HG03439 (cell line): ENCODE results near the gene DNAJC13.

Experiments
- ATAC-seq: cut with Tn5 transposase; IDR thresholded peaks from one replicate; pipeline ENCODE4 v1.9.1; 2021; ENCODE audit warnings: mild to moderate bottlenecking, moderate library complexity; ENCODE audit not compliant: unreplicated experiment

DNAJC13 gene

DNA sequence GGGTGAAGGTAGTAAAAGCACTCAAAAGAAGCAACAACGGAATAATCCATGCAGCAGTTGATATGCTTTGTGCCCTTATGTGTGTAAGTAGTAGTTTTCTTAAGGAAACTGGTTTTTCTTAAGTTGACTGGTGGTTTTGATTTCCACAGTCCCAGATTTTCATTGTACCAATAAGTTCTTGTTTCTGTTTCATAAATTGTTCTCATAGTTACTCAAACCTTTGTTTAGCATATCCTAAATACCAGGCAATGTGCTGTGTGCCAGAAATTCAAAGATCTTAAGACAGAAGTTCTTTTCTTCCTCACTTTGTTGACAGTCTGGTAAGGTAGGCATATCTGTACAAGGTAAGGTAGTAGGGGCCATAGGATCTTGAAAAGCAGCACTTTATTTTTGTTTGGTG is 40.0 kb downstream of the DNAJC13 start:
- no peak for ATAC-seq

DNA sequence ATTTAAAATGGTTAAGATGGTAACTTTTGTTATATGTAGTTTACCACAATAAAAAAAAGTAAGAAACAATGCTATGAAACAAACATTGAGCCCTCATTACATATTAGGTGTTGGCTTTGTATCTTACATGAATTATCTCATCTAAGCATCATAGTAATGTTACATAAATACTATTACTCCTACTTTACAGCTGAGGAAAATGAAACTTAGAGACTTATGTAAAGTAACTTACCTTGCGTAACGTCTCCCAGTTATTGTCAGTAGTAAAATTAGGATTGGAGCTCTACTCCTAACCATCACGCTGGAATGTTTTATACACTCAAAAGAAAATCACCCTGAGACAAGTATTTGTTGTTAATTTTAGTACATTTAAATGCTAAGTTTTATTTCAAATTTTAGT is 42.2 kb downstream of the DNAJC13 start:
- no peak for ATAC-seq

DNA sequence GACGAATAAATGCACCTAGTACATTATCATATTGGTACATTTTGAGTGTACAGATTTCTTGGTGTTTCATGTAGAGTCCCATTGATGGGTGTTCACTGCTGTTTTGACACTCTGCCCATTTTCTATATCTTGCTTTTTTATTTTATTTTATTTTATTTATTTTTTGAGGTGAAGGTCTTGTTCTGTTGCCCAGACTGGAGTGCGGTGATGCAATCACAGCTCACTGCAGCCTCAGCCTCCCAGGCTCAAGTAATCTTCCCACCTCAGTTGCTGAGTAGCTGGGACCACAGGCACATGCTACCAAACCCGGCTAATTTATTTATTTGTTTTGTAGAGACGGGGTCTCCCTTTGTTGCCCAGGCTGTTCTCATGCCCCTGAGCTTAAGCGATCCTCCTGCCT is 44.2 kb downstream of the DNAJC13 start:
- no peak for ATAC-seq

DNA sequence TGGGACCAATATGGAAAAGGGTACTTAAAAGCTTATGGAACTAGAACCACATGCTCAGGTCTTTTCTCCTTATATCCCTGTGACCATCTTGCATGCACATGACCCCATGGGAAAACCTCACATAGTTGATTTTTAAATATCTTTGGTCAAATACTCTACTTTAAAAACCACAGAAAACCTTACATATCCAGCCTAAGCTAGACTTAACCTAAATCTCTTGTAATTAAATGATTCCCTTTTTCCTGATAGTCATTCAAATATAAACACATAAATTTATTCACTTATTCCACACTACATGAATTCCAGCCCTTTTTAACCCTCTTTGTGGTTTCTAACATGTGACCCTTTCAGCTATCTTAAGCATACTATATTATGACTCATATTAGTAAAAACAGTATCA is 46.8 kb downstream of the DNAJC13 start:
- ATAC-seq: no peak

DNA sequence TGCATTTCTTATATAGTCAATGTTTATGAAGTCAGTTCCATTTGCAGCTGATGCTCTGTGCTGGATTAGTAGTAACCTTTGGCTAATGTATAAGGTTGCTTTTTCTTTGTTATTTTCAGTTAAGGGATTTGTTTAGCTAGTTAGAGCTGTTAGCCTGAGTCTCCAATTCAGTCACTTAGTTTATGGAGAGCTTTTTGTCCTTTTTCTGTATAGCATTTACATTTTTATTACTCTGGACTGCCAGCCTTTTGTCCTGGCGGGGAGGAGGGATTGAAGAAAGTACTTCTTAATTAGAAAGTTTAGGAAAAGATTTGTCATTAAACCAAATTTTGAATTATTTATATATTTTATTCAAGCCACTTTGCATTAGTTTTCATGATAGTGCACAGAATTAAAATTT is 52.0 kb downstream of the DNAJC13 start:
- no peak for ATAC-seq

DNA sequence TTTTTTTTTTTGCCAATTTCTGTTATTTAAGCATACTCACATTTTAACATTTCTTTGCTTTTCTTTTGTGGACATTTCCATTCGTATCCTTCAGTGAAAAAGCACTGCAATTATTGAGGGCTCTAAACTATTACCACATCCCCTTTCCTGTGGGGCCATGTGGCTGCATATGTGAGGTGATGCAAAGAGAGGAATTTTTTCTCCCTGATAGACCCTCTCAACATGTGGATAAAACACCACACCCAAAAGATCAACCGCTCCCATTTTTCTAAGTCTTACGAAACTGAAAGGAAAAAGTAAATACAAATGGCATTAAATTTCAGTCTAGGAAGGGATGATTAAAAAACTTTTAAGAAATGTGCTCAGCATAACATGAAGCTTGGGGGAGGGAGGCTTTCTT is 68.8 kb downstream of the DNAJC13 start:
- no peak for ATAC-seq

DNA sequence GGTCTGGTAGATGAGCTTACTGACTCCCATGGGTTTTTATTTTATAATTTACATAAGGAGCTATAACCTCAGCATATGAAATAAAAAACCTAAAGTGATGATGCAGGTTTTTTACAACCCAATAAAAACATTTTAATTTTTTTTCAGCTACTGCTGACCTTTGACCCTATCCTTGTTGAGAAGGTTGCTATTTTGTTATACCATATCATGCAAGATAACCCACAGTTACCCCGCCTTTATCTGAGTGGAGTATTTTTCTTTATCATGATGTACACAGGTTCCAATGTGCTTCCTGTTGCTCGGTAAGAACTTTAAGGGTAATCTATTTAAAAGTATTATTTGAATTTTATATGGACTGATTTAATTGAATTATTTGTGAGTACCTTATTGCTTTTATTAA is 70.8 kb downstream of the DNAJC13 start:
- ATAC-seq: no peak

DNA sequence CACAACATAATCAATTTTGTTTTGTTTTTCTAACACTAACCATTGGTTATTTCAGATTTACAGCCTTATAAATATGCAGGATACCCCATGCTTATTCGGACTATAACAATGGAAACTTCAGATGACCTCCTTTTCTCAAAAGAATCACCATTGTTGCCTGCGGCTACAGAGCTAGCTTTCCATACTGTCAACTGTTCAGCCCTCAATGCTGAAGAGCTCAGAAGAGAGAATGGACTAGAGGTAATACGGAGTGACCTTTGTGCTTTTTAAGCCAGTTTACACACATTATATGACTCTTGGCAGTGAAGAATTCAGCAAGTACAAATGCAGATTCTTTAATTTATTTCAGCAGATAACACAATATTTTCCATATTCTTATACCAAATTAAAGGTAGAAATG is 81.8 kb downstream of the DNAJC13 start:
- no peak for ATAC-seq

DNA sequence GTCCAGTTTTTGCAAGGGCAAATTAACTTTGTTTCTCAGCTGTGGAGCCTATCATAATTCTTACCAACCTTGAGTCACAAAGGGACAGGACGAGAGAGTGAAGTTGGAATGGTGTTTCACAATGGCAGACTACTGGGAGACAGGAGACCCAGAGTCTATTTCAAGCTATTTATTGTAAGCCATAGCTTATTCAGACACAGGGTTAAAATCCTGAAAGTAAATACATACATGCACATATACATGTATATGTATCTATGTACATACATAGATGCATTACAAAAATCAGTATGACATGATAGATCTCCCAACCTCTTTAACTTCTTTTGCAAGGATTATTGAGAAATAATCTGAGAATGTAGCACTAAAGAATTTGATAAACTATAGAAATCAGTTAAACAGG is 86.3 kb downstream of the DNAJC13 start:
- ATAC-seq: no peak

DNA sequence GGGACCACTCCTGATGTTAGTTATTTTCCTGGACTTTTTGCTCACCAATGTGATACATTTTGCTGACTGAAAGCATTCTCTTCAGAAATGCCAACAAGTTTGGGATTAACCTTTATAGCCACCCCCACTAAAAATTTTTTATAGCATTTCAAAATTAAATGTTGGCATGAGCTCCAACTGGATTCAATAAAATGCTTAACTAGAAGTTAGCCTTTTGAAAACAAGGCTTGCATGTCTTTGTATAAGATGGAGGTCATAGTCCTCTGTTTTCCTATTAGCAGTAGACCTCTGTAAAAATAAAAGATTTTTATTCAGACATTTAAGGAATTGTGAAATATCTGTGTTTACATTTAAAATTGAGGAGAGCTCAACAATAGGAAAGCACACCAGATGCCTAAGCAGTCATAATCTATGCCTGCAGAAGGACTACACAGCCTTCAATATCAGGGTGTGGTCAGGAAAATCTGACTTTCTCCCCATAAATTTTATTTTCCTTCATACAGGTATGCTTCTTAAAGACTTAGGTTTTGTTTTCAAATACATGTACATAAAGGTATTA is 87.2 kb downstream of the DNAJC13 start:
- ATAC-seq: no peak

DNA sequence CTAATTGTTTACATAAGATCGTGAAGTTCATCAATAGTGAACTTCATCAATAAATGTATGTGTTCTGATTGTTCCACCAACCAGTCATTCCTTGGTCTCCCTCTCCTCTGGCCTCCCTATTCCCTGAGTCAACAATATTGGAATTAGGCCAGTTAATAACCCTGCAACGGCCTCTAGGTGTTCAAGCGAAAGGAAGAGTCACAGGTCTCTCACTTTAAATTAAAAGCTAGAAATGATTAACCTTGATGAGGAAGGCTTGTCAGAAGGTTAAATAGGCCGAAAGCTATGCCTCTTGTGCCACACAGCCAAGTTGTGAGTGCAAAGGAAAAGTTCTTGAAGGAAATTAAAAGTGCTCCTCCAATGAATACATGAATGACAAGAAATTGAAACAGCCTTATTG is 90.4 kb downstream of the DNAJC13 start:
- no peak for ATAC-seq

DNA sequence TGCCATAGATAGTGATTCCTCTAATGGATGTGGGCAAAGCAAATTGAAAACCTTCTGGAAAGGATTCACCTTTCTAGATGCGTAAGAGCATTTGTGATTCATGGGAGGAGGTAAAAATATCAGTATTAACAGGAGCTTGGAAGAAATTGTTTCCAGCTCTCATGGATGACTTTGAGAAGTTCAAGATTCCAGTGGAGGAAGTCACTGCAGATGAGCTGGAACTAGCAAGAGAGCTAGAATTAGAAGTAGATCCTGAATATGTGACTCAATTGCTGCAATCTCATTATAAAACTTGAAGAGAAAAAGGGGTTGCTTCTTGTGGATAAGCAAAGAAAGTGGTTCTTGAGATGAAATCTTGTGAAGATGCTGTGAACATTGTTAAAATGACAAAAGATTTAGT is 91.8 kb downstream of the DNAJC13 start:
- no peak for ATAC-seq

DNA sequence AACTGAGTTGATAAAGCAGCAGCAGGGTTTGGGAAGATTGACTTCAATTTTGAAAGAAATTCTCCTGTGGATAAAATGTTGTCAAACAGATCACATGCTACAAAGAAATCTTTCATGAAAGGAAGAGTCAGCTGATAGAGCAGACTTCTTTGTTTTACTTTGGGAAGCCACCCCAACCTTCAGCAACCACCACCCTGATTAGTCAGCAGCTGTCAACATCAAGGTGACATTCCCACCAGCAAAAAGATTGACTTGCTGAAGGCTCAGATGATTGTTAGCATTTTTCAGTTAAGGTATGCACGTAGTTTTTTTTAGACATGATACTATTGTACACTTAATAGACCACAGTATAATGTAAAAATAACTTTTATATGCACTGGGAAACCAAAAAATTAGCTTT is 92.2 kb downstream of the DNAJC13 start:
- no peak for ATAC-seq

DNA sequence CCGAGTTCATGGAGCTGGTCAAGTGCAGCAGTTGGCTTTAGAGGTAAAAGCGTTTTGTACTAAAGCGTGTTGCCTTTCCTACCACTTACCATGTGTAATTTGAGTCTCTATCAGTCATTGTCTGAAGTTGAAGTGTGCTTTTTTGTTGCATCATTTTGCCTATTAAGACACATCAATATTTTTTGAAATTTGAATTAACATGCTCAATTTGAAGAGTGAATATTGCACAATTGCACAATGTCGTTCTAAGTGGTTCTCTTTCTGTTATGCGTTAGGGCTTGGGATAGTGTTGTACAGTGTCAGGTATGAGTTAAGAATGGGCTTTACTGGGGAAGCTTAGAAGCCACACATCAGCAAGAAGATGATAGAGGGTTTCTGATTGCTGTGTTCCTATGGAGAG is 95.8 kb downstream of the DNAJC13 start:
- ATAC-seq: no peak

DNA sequence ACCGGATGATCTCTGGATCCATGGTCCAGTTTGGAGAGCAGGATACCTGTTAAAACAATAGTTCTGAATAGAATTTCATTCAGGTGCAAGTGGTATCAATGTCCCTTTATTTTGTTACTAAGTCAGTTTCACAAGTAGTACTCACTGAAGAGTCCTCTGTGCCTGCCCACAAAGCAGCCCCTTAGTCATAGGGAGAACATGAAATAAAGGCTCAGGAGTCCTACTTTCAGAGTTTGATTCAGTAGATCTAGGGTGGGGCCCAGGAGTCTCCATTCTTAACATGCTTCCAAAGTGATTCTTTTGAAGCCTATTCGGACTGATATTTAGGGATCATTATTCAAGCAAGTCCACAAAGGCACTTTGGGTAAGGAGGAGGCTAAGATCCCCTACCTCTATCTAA is 100.0 kb downstream of the DNAJC13 start:
- no peak for ATAC-seq

DNA sequence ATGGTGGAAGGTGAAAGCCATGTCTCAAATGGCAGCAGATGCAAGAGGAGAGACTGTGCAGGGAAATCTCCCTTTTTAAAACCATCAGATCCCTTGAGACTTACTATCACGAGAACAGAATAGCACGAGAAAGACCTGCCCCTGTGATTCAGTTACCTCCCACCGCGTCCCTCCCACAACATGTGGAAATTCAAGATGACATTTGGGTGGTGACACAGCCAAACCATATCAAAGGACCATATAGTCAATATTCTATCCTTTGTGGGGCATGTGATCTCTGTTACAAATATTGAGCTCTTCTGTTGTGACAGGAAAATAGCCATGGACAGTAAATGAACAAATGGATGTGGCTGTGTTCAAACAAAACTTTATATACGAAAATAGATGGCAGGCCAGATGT is 102.6 kb downstream of the DNAJC13 start:
- ATAC-seq: no peak

DNA sequence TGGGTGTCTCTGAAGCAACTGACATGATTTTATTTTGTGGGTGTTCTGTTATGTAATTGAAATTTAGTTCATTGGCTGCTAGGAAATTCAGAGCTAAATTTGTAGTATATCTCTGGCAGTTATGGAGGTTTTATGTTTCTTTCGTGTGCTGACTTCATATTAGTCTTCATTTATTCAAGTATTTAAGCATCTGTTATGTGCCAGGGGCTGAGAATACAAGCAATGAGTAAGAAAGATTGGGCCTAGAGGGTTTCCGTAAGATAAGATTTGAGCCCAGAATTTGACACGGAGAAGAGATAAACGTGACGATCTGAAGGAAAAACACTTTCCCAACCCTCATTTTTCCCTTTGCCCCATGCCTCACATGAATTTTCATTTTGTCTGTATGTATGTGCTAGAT is 104.6 kb downstream of the DNAJC13 start:
- ATAC-seq: no peak

DNA sequence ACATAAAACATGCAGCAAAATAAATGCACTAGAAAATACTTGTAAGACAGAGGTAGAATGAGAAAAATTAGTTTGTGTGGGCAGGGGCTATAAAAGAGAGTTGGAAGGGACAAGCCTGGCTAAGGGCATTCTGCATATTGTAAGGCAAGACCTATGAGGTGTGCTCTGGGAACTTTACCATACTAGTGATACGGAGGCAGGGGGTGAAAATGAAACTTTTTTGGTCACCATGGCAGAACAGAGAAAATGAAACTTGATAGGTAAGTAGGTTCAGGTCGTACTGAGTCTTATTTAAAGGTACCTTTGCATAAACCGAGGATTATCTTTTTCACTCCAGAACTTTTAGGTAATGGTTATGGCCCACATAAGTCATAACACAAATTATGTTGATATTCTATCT is 105.1 kb downstream of the DNAJC13 start:
- peak; percentile 89 for ATAC-seq

DNA sequence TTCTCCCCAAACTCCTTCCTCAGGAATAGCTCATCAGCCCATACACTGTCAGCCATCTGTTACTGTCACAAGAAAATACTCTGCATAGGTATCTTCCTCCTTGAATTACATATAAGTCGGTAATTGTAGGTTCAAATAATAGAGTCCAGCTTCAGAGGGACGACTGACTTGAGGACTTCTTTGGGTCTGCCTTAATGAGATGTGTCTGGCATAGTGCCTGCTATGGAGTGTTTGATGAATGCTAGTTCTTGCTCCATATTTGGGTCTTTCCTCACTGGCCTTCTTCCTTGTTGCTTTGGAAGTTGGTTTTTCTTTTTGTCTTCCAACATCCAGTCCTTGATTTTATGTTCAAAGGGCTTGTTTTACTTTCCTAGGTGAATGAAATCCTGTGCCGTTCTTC is 113.3 kb downstream of the DNAJC13 start:
- no peak for ATAC-seq

DNA sequence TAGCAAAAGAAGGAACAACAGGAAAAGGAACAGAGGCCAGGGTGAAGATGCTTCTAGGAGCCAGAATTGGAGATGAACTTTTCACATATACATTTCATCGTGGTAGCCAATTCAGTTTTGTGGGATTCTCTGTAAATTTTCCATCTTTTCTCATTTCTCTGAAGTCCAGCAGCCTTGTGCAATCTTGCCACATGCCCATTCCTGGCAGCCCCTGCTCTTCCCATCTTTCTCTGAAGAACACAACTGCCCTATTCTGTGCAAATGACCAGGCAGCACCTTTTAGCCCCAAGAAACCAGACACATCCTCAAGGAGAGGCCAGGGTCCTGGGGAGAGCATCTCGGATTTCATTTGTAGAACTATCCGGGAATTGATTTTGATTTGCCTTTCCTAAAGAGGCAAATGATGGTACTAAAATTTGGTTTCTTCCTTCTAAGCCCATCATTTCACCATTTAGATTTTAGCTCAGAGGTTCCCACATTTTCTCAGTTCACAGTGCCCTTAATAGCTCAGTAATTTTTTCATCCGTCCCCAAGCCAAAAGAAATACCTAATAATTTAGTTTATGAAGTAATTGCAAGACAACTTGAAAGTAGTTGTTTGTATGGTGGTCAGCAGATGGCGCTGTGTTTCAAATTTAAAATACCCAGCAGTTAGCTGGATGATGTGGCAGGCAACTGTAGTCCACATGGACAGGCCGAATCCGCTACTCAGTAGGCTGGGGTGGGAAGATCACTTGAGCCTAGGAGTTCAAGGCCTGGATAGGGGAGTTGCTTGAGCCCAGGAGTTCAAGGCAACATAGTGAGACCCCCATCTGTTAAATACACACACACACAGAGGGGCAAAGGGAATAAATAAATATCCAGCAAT is 118.5 kb downstream of the DNAJC13 start:
- peak; percentile 69 for ATAC-seq

DNA sequence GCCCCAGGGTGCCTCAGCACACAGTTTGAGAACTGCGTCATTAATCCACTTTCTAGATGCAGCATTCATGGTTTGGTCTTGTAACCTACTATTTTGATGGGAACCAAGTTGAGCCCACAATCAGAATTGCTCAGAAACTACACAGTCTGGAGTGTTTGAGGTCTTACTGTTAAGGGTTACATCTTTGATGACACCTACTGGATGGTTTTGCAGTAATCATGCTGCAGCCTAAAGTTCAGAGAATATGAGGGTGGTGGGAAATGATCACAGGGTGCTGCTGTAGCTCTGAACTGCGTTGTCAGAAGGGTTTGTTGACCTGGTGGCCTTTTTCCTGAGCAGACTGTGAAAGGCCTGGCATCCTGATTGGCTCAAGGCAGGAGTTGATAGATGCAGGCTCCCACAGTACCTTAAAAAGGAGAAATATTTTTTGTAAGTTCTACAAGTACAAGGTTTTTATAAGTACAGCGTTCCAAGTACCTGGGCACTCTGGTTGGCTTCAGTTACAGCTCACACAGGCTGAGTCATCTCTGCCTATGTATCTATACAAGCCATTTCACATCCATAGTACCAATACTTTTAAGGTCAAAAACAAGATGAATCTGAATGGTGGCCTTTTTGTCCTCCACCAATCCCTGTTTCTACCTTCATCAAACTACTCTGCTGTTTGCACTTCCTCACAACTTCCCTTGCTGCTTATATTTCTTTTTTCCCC is 119.3 kb downstream of the DNAJC13 start:
- ATAC-seq: no peak

DNA sequence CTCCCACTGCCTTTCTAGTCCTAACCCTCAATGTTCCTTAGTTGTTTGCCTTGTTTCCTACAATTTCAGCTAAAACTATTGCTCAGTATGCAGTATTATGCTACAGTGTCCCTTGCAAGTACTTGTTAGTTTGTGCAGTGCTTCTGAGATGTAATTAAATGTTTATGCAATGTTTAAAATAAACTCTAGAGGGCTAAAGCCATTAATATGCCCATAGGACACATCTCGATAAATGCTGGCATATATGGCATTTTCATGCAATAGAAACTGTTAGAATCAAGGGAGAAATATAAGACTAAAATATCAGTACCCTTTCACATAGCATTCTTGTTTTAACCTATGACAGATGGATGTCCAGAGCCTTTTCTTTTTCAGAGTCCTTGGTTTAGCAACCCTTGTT is 120.0 kb downstream of the DNAJC13 start:
- no peak for ATAC-seq
